HG03442 (cell line): Measurements from ENCODE around the gene NEU1.
"Not testable (repeated sequence)": the region's sequence is repeated elsewhere in the genome, so short reads cannot be mapped to it uniquely, and the experiment has no call there.

Experiments
- ATAC-seq: cut with Tn5 transposase; IDR thresholded peaks from one replicate; pipeline ENCODE4 v1.9.1; 2021; ENCODE audit warnings: mild to moderate bottlenecking, moderate library complexity; ENCODE audit not compliant: unreplicated experiment

Gene NEU1

GRCh38 chr6:31875877-31876276 lies 13.3 kb upstream of the NEU1 start:
- ATAC-seq, result no peak

GRCh38 chr6:31874836-31875572 lies 12.4 kb upstream of the NEU1 start:
- no peak for ATAC-seq

GRCh38 chr6:31874084-31874670 lies 11.6 kb upstream of the NEU1 start:
- ATAC-seq, result no peak

- ATAC-seq, result no peak
Measured at GRCh38 chr6:31871046-31871659, 8.5 kb upstream of the NEU1 start.

- ATAC-seq, result no peak
Measured at GRCh38 chr6:31870385-31870921, 7.8 kb upstream of the NEU1 start.

- no peak for ATAC-seq
Measured at GRCh38 chr6:31869343-31869742, 6.7 kb upstream of the NEU1 start.

- ATAC-seq, result not testable (repeated sequence)
Measured at GRCh38 chr6:31868658-31868971, 6.0 kb upstream of the NEU1 start.

GRCh38 chr6:31865205-31866118 lies 2.8 kb upstream of the NEU1 start:
- no peak for ATAC-seq

GRCh38 chr6:31864818-31865204 lies 2.2 kb upstream of the NEU1 start:
- no peak for ATAC-seq

- not testable (repeated sequence) for ATAC-seq
Measured at GRCh38 chr6:31864123-31864562, 1.5 kb upstream of the NEU1 start.

GRCh38 chr6:31861919-31862343 lies 690 bp downstream of the NEU1 start:
- no peak for ATAC-seq

GRCh38 chr6:31861150-31861549 lies 1.5 kb downstream of the NEU1 start:
- no peak for ATAC-seq

- no peak for ATAC-seq
Measured at GRCh38 chr6:31860349-31860748, 2.3 kb downstream of the NEU1 start.

- no peak for ATAC-seq
Measured at GRCh38 chr6:31859923-31860322, 2.7 kb downstream of the NEU1 start.

GRCh38 chr6:31858707-31859106 lies 3.9 kb downstream of the NEU1 start:
- no peak for ATAC-seq

GRCh38 chr6:31857774-31858173 lies 4.8 kb downstream of the NEU1 start:
- ATAC-seq, result not testable (repeated sequence)

GRCh38 chr6:31851980-31852718 lies 10.5 kb downstream of the NEU1 start:
- not testable (repeated sequence) for ATAC-seq

- ATAC-seq, result no peak
Measured at GRCh38 chr6:31851485-31851832, 11.2 kb downstream of the NEU1 start.

- no peak for ATAC-seq
Measured at GRCh38 chr6:31850765-31851484, 11.7 kb downstream of the NEU1 start.
